GM21717 (cell line): ENCODE data around the gene LIM2.
A peak's percentile ranks its signal among the peaks of the same experiment; 100 is the strongest.
"Not testable (repeated sequence)": the region's sequence is repeated elsewhere in the genome, so short reads cannot be mapped to it uniquely, and the experiment has no call there.

Source experiments
- ATAC-seq: cut with Tn5 transposase; IDR thresholded peaks from one replicate; pipeline ENCODE4 v1.9.1; 2021; ENCODE audit warnings: mild to moderate bottlenecking, moderate library complexity; ENCODE audit not compliant: unreplicated experiment

The LIM2 gene

DNA sequence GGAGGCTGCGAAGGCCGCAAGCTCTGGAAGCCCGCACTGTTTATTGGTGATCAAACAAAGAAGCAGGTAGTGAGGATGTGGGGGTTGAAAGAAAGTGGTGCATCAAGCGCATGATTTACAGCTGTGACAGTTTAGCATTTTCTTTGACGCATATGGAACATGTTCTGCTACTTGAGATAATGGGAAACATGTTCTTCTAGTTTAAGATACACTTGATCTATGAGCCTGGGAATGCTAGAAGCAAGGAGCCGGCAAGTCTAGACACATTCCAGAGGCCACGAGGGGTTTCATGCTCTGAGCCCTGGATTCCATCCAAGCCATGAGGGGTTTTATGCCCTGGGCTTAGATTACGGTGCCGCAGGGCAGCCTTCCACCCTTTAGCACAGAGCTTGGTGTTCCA lies 9.7 kb upstream of the LIM2 start:
- not testable (repeated sequence) for ATAC-seq

- no peak for ATAC-seq
These were observed 8.4 kb upstream of the LIM2 start for GRCh38 chr19:51396175-51396574.

DNA sequence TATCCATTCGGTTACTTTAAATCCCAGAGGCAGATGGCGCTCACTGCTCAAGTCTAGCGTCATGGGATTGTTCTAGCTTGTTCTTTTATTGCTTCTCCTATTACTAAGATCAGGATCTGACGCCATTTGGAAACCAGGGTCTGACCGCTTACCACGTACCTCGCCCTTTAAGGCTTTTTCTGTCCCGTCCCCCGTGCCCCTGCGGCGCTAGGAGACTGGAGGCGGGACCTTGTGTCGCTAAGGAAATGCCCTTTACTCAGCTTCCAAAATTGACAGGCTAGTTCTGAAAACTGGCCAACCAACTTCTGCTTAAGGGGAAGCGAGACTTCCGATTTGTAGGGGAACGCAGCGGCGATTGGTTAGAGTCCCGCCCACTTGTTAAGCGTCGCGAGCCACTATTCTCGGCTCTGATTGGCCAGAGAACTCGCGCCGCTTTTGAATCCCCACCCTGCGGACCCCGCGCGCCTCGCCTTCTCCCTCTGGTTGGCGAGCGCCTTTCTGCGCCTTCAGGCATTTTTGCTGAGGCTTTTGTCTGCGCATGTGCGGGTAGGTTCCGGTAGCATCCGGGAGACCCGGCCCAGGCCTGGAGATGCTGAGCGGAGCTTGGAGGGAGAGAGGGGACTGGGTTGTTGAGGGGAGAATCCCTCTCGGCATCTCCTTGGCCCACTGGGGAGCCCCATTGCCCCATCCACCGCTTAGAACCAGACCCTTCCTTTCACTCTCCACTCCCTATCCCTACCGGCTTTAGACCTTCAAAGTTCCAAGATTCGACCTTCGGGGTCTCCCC lies 6.5 kb upstream of the LIM2 start:
- ATAC-seq = peak; percentile 77

- no peak for ATAC-seq
These were observed 4.9 kb upstream of the LIM2 start for GRCh38 chr19:51392701-51393100.

GRCh38 chr19:51391073-51391611 lies 3.4 kb upstream of the LIM2 start:
- no peak for ATAC-seq

- ATAC-seq = no peak
These were observed 1.4 kb upstream of the LIM2 start for GRCh38 chr19:51389143-51389542.

DNA sequence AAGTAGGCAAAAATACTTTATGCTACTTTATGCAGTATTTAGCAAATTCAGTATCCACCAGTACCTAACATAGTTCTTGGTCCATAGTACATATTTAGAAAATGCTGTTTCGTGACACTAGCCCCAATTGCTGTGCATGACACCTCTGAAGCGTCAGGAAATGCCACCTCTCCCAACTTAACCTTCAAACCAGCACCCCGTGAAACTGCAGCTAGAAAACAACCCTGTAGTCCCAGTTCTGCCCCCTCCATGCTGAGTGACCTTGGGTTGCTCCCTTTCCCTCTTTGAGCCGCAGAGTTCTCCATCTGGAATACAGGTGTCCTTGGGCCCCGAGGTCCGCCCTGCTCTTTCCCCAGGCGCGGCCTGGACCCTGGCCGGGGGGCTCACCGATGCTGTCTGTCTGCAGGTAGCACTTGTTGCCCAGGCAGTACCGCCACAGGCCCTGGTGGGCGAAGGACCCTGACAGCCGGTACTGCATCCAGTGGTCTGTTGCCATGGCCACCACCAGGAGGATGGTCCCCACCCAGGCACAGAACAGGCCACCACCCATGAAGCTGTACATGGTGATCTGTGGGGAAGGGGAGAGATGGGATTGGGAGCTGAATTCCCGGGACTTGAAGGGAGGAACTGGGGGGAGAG lies 773 bp downstream of the LIM2 start:
- ATAC-seq = no peak

GRCh38 chr19:51382004-51382403 lies 5.8 kb downstream of the LIM2 start:
- no peak for ATAC-seq

- ATAC-seq = no peak
These were observed 7.4 kb downstream of the LIM2 start for GRCh38 chr19:51380379-51380778.

DNA sequence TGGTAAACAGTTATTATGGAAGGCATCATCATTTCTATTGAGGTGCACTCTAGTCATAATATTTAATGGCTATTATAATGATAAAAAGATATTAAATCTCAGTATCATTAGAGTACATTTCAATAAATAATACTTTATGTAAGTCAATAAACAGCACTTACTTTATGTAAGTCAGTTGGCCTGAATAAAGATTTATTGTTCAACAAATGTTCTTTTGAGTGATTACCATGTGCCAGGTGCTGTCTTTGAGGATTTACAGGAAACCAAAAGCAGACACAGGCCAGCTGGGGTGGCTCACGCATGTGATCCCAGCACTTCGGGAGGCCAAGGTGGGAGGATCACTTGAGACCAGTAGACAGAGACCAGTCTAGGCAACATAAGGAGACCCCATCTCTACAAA lies 10.4 kb downstream of the LIM2 start:
- no peak for ATAC-seq

DNA sequence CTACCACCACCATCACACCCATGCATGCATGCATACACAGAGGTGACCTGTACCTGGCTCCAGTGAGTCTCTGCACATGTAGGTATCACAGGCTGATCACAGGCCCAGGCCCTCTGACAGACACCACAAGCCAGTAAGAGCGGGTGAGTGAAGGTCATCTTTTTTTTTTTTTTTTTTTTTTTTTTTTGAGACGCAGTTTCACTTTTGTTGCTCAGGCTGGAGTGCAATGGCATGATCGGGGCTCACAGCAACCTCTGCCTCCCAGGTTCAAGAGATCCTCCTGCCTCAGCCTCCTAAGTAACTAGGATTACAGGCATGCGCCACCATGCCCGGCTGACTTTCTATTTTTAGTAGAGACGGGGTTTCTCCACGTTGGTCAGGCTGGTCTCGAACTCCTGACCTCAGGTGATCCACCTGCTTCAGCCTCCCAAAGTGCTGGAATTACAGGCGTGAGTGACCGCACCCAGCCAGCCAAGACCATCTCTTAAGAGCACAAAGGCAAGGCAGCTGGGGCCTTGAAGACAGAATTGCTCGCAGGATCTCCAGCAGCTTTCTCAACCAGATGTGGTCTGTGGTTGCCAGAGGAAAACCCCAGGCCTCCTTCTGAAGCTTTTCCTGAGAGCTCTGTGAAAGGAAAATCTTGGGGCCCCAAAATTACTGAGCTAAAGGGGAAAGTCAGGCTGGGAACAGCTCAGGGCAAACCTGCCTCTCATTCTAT lies 12.1 kb downstream of the LIM2 start:
- no peak for ATAC-seq

GRCh38 chr19:51372649-51373504 lies 14.9 kb downstream of the LIM2 start, which contains the start of gene NKG7:
Gene NKG7 (minus strand): TSS chr19:51372654. CDS start chr19:51372535, 119 bp downstream.
- ATAC-seq = no peak

- no peak for ATAC-seq
These were observed 15.6 kb downstream of the LIM2 start for GRCh38 chr19:51372021-51372648.

DNA sequence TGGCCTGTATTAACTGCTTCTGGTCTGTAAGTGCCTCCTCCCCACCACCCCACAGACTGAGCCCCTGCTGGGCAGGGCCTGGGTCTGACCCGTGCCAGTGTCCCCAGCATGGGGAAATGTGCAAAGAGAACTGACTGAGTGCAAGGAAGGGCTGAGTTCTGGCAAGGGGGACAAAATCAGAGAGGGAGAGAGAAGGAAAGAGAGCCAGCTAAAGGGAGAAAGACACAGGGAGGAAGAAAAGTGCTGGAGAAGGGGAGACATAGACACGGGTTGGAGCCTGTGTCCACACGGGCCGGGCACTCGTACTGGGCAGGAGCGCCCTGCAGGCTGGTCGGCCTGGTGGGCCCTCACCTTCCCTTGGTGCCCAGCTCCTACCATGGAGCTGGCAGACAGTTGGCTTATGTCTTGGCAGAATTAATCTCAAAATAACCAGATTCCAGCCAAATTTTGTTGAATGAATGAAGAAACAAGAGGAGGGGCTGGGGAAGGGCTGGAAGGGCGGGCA lies 16.5 kb downstream of the LIM2 start:
- no peak for ATAC-seq

DNA sequence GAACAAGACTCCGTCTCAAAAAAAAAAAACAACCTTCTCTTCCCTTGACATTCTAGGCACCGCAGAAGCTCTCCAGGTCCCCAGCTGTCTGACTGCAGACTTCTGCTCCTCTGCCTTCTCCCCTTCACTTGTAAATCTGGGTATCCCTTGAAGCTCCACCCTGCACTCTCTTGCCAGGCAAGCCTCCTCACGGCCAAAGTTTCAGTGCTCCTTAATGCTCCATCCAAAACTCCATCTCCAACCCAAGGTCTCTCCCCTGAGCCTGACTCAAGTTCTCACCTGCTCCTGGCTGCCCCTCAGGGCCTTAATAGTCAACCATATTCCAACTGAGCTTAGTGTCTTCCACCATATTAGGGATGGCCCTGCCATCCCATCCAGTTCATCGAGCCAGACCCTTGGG lies 17.5 kb downstream of the LIM2 start:
- ATAC-seq = no peak

- no peak for ATAC-seq
These were observed 19.1 kb downstream of the LIM2 start, which contains the start of gene CLDND2 for GRCh38 chr19:51368366-51369282. Gene CLDND2 (minus strand): TSS chr19:51369003. CDS start chr19:51368577, 426 bp downstream.

DNA sequence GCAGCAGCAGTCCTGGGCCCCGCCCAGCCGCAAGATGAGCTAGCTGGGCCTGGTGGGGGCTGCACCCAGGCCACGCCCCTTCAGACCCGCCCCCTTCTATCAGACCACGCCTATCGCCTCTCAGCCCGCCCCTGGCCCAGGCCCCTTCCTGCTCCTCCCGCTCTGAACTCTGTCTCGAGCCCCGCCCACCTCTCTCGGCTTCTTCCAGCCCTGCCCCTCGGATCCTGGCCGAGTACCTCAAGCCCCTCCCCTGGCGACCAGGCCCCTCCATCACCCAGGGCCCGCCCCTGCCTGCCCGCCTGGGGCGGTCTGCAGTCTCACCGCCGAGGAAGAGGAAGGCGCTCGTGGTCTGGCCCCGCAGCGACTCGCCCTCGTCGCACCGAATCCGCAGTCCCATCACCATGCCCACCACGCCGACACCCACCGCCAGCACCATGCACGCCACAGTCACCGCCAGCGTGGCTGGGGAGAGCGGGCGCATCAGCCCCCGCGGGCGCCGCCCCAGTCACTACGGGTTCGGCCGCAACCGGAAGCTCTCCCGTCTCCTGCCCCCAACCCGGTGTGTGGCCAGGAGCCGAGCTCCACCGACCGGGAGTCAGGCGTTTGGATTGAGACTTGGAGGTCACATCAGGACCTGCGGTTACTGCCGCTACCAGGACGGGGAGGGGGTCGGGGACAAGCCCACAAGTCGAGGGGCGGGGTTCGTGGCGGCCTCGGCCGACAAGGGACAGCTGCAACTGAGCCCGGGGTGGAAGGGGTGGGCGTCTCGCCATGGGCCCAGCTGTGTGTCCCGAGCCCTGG lies 20.0 kb downstream of the LIM2 start:
- peak; percentile 54 for ATAC-seq

DNA sequence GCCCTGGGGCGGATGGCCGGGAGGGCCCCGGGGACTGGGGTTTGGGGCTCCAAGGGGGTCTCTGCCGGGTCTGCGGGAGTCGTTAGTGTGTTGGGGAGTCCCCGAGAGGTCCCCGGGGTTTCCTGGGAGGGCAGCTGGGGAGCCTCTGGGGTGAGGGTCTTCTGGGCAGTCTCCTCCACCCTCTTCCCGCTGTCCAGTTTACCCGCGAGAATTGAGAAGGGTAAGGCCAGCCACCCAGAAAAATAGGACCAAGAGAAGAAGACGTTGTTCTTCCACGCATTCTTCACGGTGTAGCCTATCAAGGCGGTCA lies 20.6 kb downstream of the LIM2 start:
- ATAC-seq = peak; percentile 3
